H1 (cell line): ENCODE results near the gene GPR85. TPM values are rescaled to one million over a fixed set of nuclear protein-coding genes. Genes with fewer than 3 reads are reported as not detected.

Experiments used
- CTCF ChIA-PET: fragments of 300-600 bp; sonication (Branson Sonifier 250); formaldehyde crosslinking; loops from one replicate; lab custom pipeline; 2021; ENCODE audit not compliant: partially characterized antibody; lab: Charles Lee
- POLR2A ChIA-PET: fragments of 300-600 bp; sonication (Branson Sonifier 250); formaldehyde crosslinking; loops from one replicate; lab custom pipeline; 2021; ENCODE audit warnings: inconsistent platforms; ENCODE audit not compliant: partially characterized antibody; lab: Charles Lee
- DNase-seq, 2 experiments: peaks; one replicate each; pipeline versions ENCODE4 v3.0.0 to v3.0.0-alpha.2; 2010 to 2022; ENCODE audit warnings: low spot score in 2 of 2, low read depth in 1 of 2, mixed read lengths in 1 of 2
- FAIRE-seq: peaks from 2 replicates; lab custom pipeline; 2011; peaks lifted over from hg19 to GRCh38; lab: Jason Lieb, UNC
- H2AFZ ChIP-seq: 2 replicates; pipeline ENCODE4 v1.8.1; 2012; ENCODE audit warnings: low read length, inconsistent platforms
- H2AK5ac ChIP-seq: 2 replicates; pipeline ENCODE4 v1.6.1; 2013; ENCODE audit warnings: low read depth, low read length
- H2BK120ac ChIP-seq: replicated peaks from 2 replicates; pipeline ENCODE3; 2013; ENCODE audit warnings: low read depth, low read length, inconsistent platforms
- H2BK12ac ChIP-seq: 2 replicates; pipeline ENCODE4 v1.6.1; 2013; ENCODE audit warnings: low read depth, low read length
- H2BK15ac ChIP-seq: 2 replicates; pipeline ENCODE4 v1.6.1; 2013; ENCODE audit warnings: low read length
- H2BK20ac ChIP-seq: 2 replicates; pipeline ENCODE4 v1.6.1; 2013; ENCODE audit warnings: low read length
- H2BK5ac ChIP-seq: 2 replicates; pipeline ENCODE4 v1.6.1; 2013; ENCODE audit warnings: low read depth, low read length
- H3K14ac ChIP-seq: 2 replicates; pipeline ENCODE4 v1.6.1; 2013; ENCODE audit warnings: inconsistent platforms; ENCODE audit not compliant: insufficient read length
- H3K18ac ChIP-seq: 2 replicates; pipeline ENCODE4 v1.6.1; 2013; ENCODE audit warnings: low read length; ENCODE audit errors: extremely low read depth
- H3K23ac ChIP-seq: 2 replicates; pipeline ENCODE4 v1.6.1; 2013; ENCODE audit warnings: inconsistent platforms; ENCODE audit not compliant: insufficient read length
- H3K23me2 ChIP-seq: 2 replicates; pipeline ENCODE4 v1.6.1; 2013; ENCODE audit warnings: low read depth, low read length
- H3K27ac ChIP-seq: 2 replicates; pipeline ENCODE4 v1.6.1; 2011; ENCODE audit warnings: low read depth, low read length, inconsistent platforms
- H3K27me3 ChIP-seq, 4 experiments: replicated peaks in 1 of 4; 1 replicate in 1 of 4; 2 replicates in 3 of 4; pipeline versions ENCODE4 v1.6.1 to v1.8.1; 2011 to 2013; ENCODE audit warnings: low read length in 3 of 4, mild to moderate bottlenecking in 3 of 4, inconsistent platforms in 2 of 4, mixed read lengths in 2 of 4, moderate library complexity in 1 of 4; ENCODE audit not compliant: control insufficient read depth in 3 of 4, insufficient read depth in 3 of 4; ENCODE audit errors: extremely low read depth in 1 of 4
- H3K36me3 ChIP-seq, 4 experiments: 2 replicates each; pipeline versions ENCODE4 v1.6.1 to v1.8.1; 2011 to 2013; ENCODE audit warnings: mild to moderate bottlenecking in 4 of 4, low read length in 3 of 4, moderate library complexity in 2 of 4, control low read depth in 1 of 4, inconsistent platforms in 1 of 4; ENCODE audit not compliant: insufficient read depth in 4 of 4, control insufficient read depth in 2 of 4
- H3K4ac ChIP-seq: replicated peaks from 2 replicates; pipeline ENCODE3; 2013; ENCODE audit warnings: low read length, low read depth, mixed read lengths, inconsistent platforms; ENCODE audit not compliant: insufficient read length
- H3K4me1 ChIP-seq, 4 experiments: replicated peaks in 1 of 4; 1 replicate in 1 of 4; 2 replicates in 3 of 4; pipeline versions ENCODE4 v1.6.1 to v1.8.1; 2011 to 2013; ENCODE audit warnings: low read length in 3 of 4, inconsistent platforms in 2 of 4, mixed read lengths in 1 of 4; ENCODE audit not compliant: insufficient read depth in 4 of 4, control insufficient read depth in 3 of 4
- H3K4me2 ChIP-seq, 2 experiments: 2 replicates each; pipeline versions ENCODE4 v1.6.1 to v1.8.1; 2011 to 2013; ENCODE audit warnings: low read depth in 2 of 2, low read length in 2 of 2, control low read depth in 1 of 2, inconsistent platforms in 1 of 2, mild to moderate bottlenecking in 1 of 2; ENCODE audit not compliant: insufficient read depth in 1 of 2
- H3K4me3 ChIP-seq, 4 experiments: fragments of 200-600, 300-600 bp in 1 of 4; sonication (generic), shearing (Covaris generic), sonication (Bioruptor Twin) in 1 of 4; 2 replicates each; pipeline versions ENCODE4 v1.5.1 to v1.8.1; 2011 to 2016; ENCODE audit warnings: low read length in 4 of 4, low read depth in 3 of 4, control low read depth in 2 of 4, inconsistent platforms in 2 of 4, mild to moderate bottlenecking in 2 of 4, mixed read lengths in 1 of 4, moderate library complexity in 1 of 4; ENCODE audit not compliant: insufficient read depth in 2 of 4; ENCODE audit errors: extremely low read depth in 1 of 4
- H3K56ac ChIP-seq: replicated peaks from 2 replicates; pipeline ENCODE3; 2013; ENCODE audit warnings: low read depth, mild to moderate bottlenecking, mixed read lengths, low read length, inconsistent platforms; ENCODE audit not compliant: insufficient read length
- H3K79me1 ChIP-seq: 2 replicates; pipeline ENCODE4 v1.6.1; 2013; ENCODE audit warnings: low read depth, low read length, control low read depth
- H3K79me2 ChIP-seq, 2 experiments: 2 replicates each; pipeline versions ENCODE4 v1.6.1 to v1.8.1; 2012 to 2013; ENCODE audit warnings: low read length in 2 of 2, mild to moderate bottlenecking in 2 of 2, inconsistent platforms in 1 of 2; ENCODE audit not compliant: insufficient read depth in 2 of 2, control insufficient read depth in 1 of 2
- H3K9ac ChIP-seq, 4 experiments: replicated peaks in 1 of 4; 1 replicate in 1 of 4; 2 replicates in 3 of 4; pipeline versions ENCODE4 v1.6.1 to v1.8.1; 2011 to 2013; ENCODE audit warnings: low read depth in 3 of 4, low read length in 3 of 4, control low read depth in 2 of 4, mild to moderate bottlenecking in 2 of 4, moderate library complexity in 2 of 4, inconsistent platforms in 1 of 4; ENCODE audit errors: extremely low read depth in 1 of 4
- H3K9me3 ChIP-seq, 2 experiments: 2 replicates each; pipeline versions ENCODE4 v1.6.1 to v1.8.1; 2012 to 2013; ENCODE audit warnings: mild to moderate bottlenecking in 2 of 2, moderate library complexity in 2 of 2, control low read depth in 1 of 2, inconsistent platforms in 1 of 2, low read depth in 1 of 2, low read length in 1 of 2, mixed read lengths in 1 of 2; ENCODE audit not compliant: insufficient read depth in 2 of 2
- H4K20me1 ChIP-seq, 2 experiments: replicated peaks in 1 of 2; 2 replicates each; pipeline versions ENCODE3 to v1.8.1; 2011 to 2013; ENCODE audit warnings: inconsistent platforms in 2 of 2, low read length in 2 of 2, mild to moderate bottlenecking in 1 of 2; ENCODE audit not compliant: insufficient read depth in 2 of 2, control insufficient read depth in 1 of 2
- H4K5ac ChIP-seq: 2 replicates; pipeline ENCODE4 v1.6.1; 2013; ENCODE audit warnings: low read length, low read depth, mixed read lengths, inconsistent platforms; ENCODE audit not compliant: insufficient read length
- H4K8ac ChIP-seq: 2 replicates; pipeline ENCODE4 v1.8.0; 2013; ENCODE audit warnings: mild to moderate bottlenecking, moderate library complexity, low read length, inconsistent platforms; ENCODE audit not compliant: insufficient read depth; ENCODE audit errors: extremely low read depth
- H4K91ac ChIP-seq: replicated peaks from 2 replicates; pipeline ENCODE3; 2013; ENCODE audit warnings: low read length, mixed read lengths, inconsistent platforms; ENCODE audit not compliant: insufficient read length
- CHD2 ChIP-seq: IDR thresholded peaks from 2 replicates; pipeline ENCODE4 v1.6.1; 2012; ENCODE audit warnings: low read length, improper control_type of control experiment
- EP300 ChIP-seq, 2 experiments: IDR thresholded peaks; 1 replicate in 1 of 2; 2 replicates in 1 of 2; pipeline ENCODE4 v1.6.1; 2011 to 2012; ENCODE audit warnings: low read depth in 2 of 2, low read length in 2 of 2, mild to moderate bottlenecking in 2 of 2, borderline replicate concordance in 1 of 2, inconsistent platforms in 1 of 2, moderate library complexity in 1 of 2
- GABPA ChIP-seq: IDR thresholded peaks from 2 replicates; pipeline ENCODE4 v1.6.1; 2011; ENCODE audit warnings: mild to moderate bottlenecking, low read length, moderate library complexity, borderline replicate concordance; ENCODE audit not compliant: insufficient read depth
- HDAC6 ChIP-seq: IDR thresholded peaks from one replicate; pipeline ENCODE4 v1.7.1; 2012; ENCODE audit warnings: low read depth, mild to moderate bottlenecking, inconsistent platforms, low read length, moderate library complexity
- JUN ChIP-seq: IDR thresholded peaks from 2 replicates; pipeline ENCODE4 v1.6.1; 2011; ENCODE audit warnings: low read depth, mild to moderate bottlenecking, improper control_type of control experiment, low read length
- JUND ChIP-seq: IDR thresholded peaks from 2 replicates; pipeline ENCODE4 v1.6.1; 2011; ENCODE audit warnings: mild to moderate bottlenecking, improper control_type of control experiment, low read length
- KDM5A ChIP-seq: fragments of 200-600 bp; IDR thresholded peaks from 2 replicates; pipeline ENCODE4 v1.7.1; 2012; ENCODE audit warnings: mild to moderate bottlenecking, low read length, inconsistent platforms, mixed read lengths
- RAD21 ChIP-seq, 2 experiments: IDR thresholded peaks in 1 of 2; conservative IDR thresholded peaks in 1 of 2; 2 replicates each; pipeline ENCODE4 v1.6.1; 2011; ENCODE audit warnings: low read depth in 2 of 2, low read length in 2 of 2, improper control_type of control experiment in 1 of 2, inconsistent platforms in 1 of 2, mild to moderate bottlenecking in 1 of 2, moderate library complexity in 1 of 2
- RNF2 ChIP-seq: fragments of 200-900, 300-1000 bp; sonication (generic); IDR thresholded peaks from 2 replicates; pipeline ENCODE4 v1.7.1; 2016; ENCODE audit warnings: borderline replicate concordance, low read depth, mild to moderate bottlenecking, antibody characterized with exemption, low read length; ENCODE audit not compliant: poor library complexity, severe bottlenecking; ENCODE audit errors: missing control alignments
- SP1 ChIP-seq: IDR thresholded peaks from 2 replicates; pipeline ENCODE4 v1.6.1; 2011; ENCODE audit warnings: low read depth, low read length
- SUZ12 ChIP-seq: fragments of 200-600 bp; sonication (generic); IDR thresholded peaks from 2 replicates; pipeline ENCODE4 v1.6.1; 2012; ENCODE audit warnings: mild to moderate bottlenecking, inconsistent platforms, low read length, moderate library complexity, mixed read lengths
- WGBS, 2 experiments: shearing (Covaris generic) in 1 of 2; methylation state at CpG; one replicate each; pipeline versions ENCODE4 v1.1.6 to v1.1.7; 2013 to 2015; ENCODE audit warnings: low lambda C conversion rate in 2 of 2, mixed read lengths in 2 of 2, inconsistent platforms in 1 of 2, low coverage in 1 of 2, missing lambda C conversion rate in 1 of 2; ENCODE audit not compliant: insufficient replicate concordance in 2 of 2, insufficient coverage in 1 of 2, insufficient read length in 1 of 2; ENCODE audit errors: extremely low coverage in 1 of 2, missing lambda C conversion rate in 1 of 2; 5-methylcytosine and 5-hydroxymethylcytosine counted together
- polyA plus RNA-seq, 7 experiments: library from polyadenylated mRNA; depleted of rRNA in 3 of 7; stranded (reverse) in 5 of 7; unstranded in 2 of 7; fragments of >200 nt in 5 of 7; fragments of 200-250 nt in 2 of 7; gene quantifications; 1 replicate in 5 of 7; 2 replicates in 1 of 7; 4 replicates in 1 of 7; pipeline versions ENCODE4 v1.2.1 to v1.2.3, GENCODE V29; 2011 to 2013; ENCODE audit warnings: missing spikeins in 2 of 7, mixed read lengths in 2 of 7
- total RNA-seq: library from RNA; stranded (reverse); fragmentation: NEBNext Ultra II Directional; extraction: Animal tissue kit (Norgen Biotek cat#: 25700); gene quantifications from 2 replicates; pipeline ENCODE4 v1.2.1, GENCODE V29; 2021
- TF ChIP-seq, protein P1 (sequence below): IDR thresholded peaks from 2 replicates; pipeline ENCODE4 v1.6.1; 2012; ENCODE audit warnings: inconsistent platforms

Gene GPR85
- total and polyA plus RNA-seq, 2 of the 8 experiments (the other 6 are each of a cell fraction or from before 2014, with no cell fraction given) = 0.11 to 0.20 TPM

- no peak overlapping the region for H2BK5ac ChIP-seq
- H3K18ac ChIP-seq = no peak overlapping the region
- ChIA-PET CTCF (interaction anchor here (0.8 to 1.4 kb wide), 2 partner anchors 13 to 34 kb away, joined by 3 to 9 read pairs; no protein-coding TSS in a partner anchor), POLR2A (no interaction called here)
- H3K4me3 ChIP-seq = no peak overlapping the region
- no peaks in the 10 kb centered on the region for H3K79me2 ChIP-seq
- no peak overlapping the region for H2BK15ac ChIP-seq
- H3K36me3 ChIP-seq = no peaks in the 10 kb centered on the region
- no peak overlapping the region for H3K27ac ChIP-seq
- no peaks in the 10 kb centered on the region for H3K23me2 ChIP-seq
- no peak overlapping the region for H3K9ac ChIP-seq
- H4K8ac ChIP-seq = no peak overlapping the region
- H2AFZ ChIP-seq = no peak overlapping the region
- no peak overlapping the region for H3K4me2 ChIP-seq
- DNase-seq = no peak
- no peak overlapping the region for H2BK12ac ChIP-seq
- no peaks in the 10 kb centered on the region; a peak in 1 of 4 replicates for H3K9me3 ChIP-seq
- H3K27me3 ChIP-seq = no peaks in the 10 kb centered on the region
- H3K56ac ChIP-seq = no peak overlapping the region
- H4K91ac ChIP-seq = no peak overlapping the region
- no peak overlapping the region for H2BK120ac ChIP-seq
- no peak overlapping the region for H4K5ac ChIP-seq
- H4K20me1 ChIP-seq = no peaks in the 10 kb centered on the region
- H2BK20ac ChIP-seq = no peak overlapping the region
- no peaks in the 10 kb centered on the region for H3K79me1 ChIP-seq
- 83% methylated on average over 2 of the region's 2 CpGs; no CpG with 5 or more reads in 1 of the 2 experiments for WGBS, 2 experiments
- H2AK5ac ChIP-seq = no peak overlapping the region
- no peak for FAIRE-seq
- no peak overlapping the region for H3K23ac ChIP-seq
- no peak overlapping the region for H3K14ac ChIP-seq
- H3K4me1 ChIP-seq = no peaks in the 10 kb centered on the region
- H3K4ac ChIP-seq = no peak overlapping the region
- no peak for TF ChIP-seq RNF2
- no peak for TF ChIP-seq KDM5A
- TF ChIP-seq JUN = no peak
- TF ChIP-seq SP1 = no peak
- no peak for TF ChIP-seq HDAC6
- TF ChIP-seq EP300 (IDR thresholded peaks at IDR 0.05; ENCODE audit: borderline replicate concordance in 1 of 2, low read depth in 2 of 2, low read length in 2 of 2) = no peak
- TF ChIP-seq RAD21 (IDR thresholded peaks at IDR 0.05 in 1 of 2, conservative IDR thresholded peaks at IDR 0.05 in 1 of 2; ENCODE audit: low read depth in 2 of 2, low read length in 2 of 2) = no peak
- TF ChIP-seq SUZ12 = no peak
- TF ChIP-seq GABPA = no peak
- TF ChIP-seq, protein P1, sequence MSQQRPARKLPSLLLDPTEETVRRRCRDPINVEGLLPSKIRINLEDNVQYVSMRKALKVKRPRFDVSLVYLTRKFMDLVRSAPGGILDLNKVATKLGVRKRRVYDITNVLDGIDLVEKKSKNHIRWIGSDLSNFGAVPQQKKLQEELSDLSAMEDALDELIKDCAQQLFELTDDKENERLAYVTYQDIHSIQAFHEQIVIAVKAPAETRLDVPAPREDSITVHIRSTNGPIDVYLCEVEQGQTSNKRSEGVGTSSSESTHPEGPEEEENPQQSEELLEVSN = no peak
- no peak for TF ChIP-seq CHD2
- no peak for TF ChIP-seq JUND
Measured at GRCh38 chr7:113125728-113126127, 39.1 kb upstream of the GPR85 start.
